ENCODE measurements around the gene S1PR4. TPM values are rescaled to one million over a fixed set of nuclear protein-coding genes. Genes with fewer than 3 reads are reported as not detected.

S1PR4 gene
- total and polyA plus RNA-seq, 2 donors from 2014 or later: 0.67 to 5.1 TPM

- FAIRE-seq: no peak
- no peak overlapping the region for H3K9ac ChIP-seq (ENCODE audit: low read length in 3 of 3)
- no peak overlapping the region for H3K27ac ChIP-seq (ENCODE audit: low read depth in 2 of 2, low read length in 2 of 2)
- H3K36me3 ChIP-seq (ENCODE audit: control insufficient read depth in 2 of 3, insufficient read depth in 3 of 3, low read length in 3 of 3): peaks cover 0 to 5% (median 2%) of the 10 kb centered on the region in 3 donors
- H3K4me1 ChIP-seq (ENCODE audit: control insufficient read depth in 2 of 3, insufficient read depth in 2 of 3, low read depth in 1 of 3, low read length in 3 of 3): no peaks in the 10 kb centered on the region
- DNase-seq: no peak
- no peaks in the 10 kb centered on the region for H3K27me3 ChIP-seq (ENCODE audit: control insufficient read depth, insufficient read depth, low read length)
- intact Hi-C loops (cut with DNase I): no loop called here
- no peak overlapping the region for H3K4me3 ChIP-seq (ENCODE audit: low read length in 3 of 3)
- no peaks in the 10 kb centered on the region for H3K9me3 ChIP-seq (ENCODE audit: control insufficient read depth in 2 of 3, insufficient read depth in 1 of 3, low read length in 3 of 3)
- TF ChIP-seq CTCF (IDR thresholded peaks at IDR 0.05; ENCODE audit: borderline replicate concordance, extremely low read depth, insufficient read depth): no peak
Measured at GRCh38 chr19:3207461-3208242, 29.1 kb downstream of the S1PR4 start.

GRCh38 chr19:3208317-3209207, 30.0 kb downstream of the S1PR4 start:
- DNase-seq: peak in 1 of 5 donors; percentile 57
- H3K36me3 ChIP-seq (ENCODE audit: control insufficient read depth in 2 of 3, insufficient read depth in 3 of 3, low read length in 3 of 3): peaks cover 0 to 5% (median 2%) of the 10 kb centered on the region in 3 donors
- no peak overlapping the region for H3K4me3 ChIP-seq (ENCODE audit: low read length in 3 of 3)
- TF ChIP-seq CTCF (IDR thresholded peaks at IDR 0.05; ENCODE audit: borderline replicate concordance, extremely low read depth, insufficient read depth): no peak
- H3K4me1 ChIP-seq (ENCODE audit: control insufficient read depth in 2 of 3, insufficient read depth in 2 of 3, low read depth in 1 of 3, low read length in 3 of 3): no peaks in the 10 kb centered on the region
- no peaks in the 10 kb centered on the region for H3K9me3 ChIP-seq (ENCODE audit: control insufficient read depth in 2 of 3, insufficient read depth in 1 of 3, low read length in 3 of 3)
- H3K9ac ChIP-seq (ENCODE audit: low read length in 3 of 3): no peak overlapping the region
- no peak overlapping the region for H3K27ac ChIP-seq (ENCODE audit: low read depth in 2 of 2, low read length in 2 of 2)
- no peaks in the 10 kb centered on the region for H3K27me3 ChIP-seq (ENCODE audit: control insufficient read depth, insufficient read depth, low read length)
- no peak for FAIRE-seq
- intact Hi-C loops (cut with DNase I): no loop called here

GRCh38 chr19:3210347-3211017, 31.9 kb downstream of the S1PR4 start:
- peak; percentile 52 for TF ChIP-seq CTCF (IDR thresholded peaks at IDR 0.05; ENCODE audit: borderline replicate concordance, extremely low read depth, insufficient read depth)
- Histone ChIP-seq H3K9me3 (ENCODE audit: control insufficient read depth in 2 of 3, insufficient read depth in 1 of 3, low read length in 3 of 3) (no peaks in the 10 kb centered on the region), H3K27me3 (ENCODE audit: control insufficient read depth, insufficient read depth, low read length) (no peaks in the 10 kb centered on the region), H3K9ac (ENCODE audit: low read length in 3 of 3) (no peak overlapping the region), H3K36me3 (ENCODE audit: control insufficient read depth in 2 of 3, insufficient read depth in 3 of 3, low read length in 3 of 3) (peaks cover 0 to 5% (median 2%) of the 10 kb centered on the region in 3 donors), H3K4me3 (ENCODE audit: low read length in 3 of 3) (no peak overlapping the region), H3K27ac (ENCODE audit: low read depth in 2 of 2, low read length in 2 of 2) (no peak overlapping the region), H3K4me1 (ENCODE audit: control insufficient read depth in 2 of 3, insufficient read depth in 2 of 3, low read depth in 1 of 3, low read length in 3 of 3) (no peaks in the 10 kb centered on the region)
- intact Hi-C loops (cut with DNase I): no loop called here
- FAIRE-seq (no peak), DNase-seq (peak in 4 of 5 donors; percentile 16 to 58 (median 49))
